ENCODE data around the gene DNER. TPM values are rescaled to one million over a fixed set of nuclear protein-coding genes. Genes with fewer than 3 reads are reported as not detected.

Gene DNER
- total RNA-seq, 2 donors from 2014 or later, result 2.6 to 6.0 TPM

- Histone ChIP-seq H3K4me3 (no peak overlapping the region), H3K9me3 (no peaks in the 10 kb centered on the region), H3K27ac (no peak overlapping the region), H3K36me3 (no peaks in the 10 kb centered on the region), H3K4me1 (replicated peaks) (no peaks in the 10 kb centered on the region), H3K27me3 (replicated peaks; ENCODE audit: insufficient read depth) (no peaks in the 10 kb centered on the region)
- intact Hi-C loops (cut with DNase I), result no loop called here
- no peak for DNase-seq (ENCODE audit: low spot score)
- TF ChIP-seq POLR2AphosphoS5 (IDR thresholded peaks at IDR 0.05), result no peak
- 79% methylated on average over 2 of the region's 2 CpGs for WGBS
Measured at GRCh38 chr2:229470781-229471180, 243.6 kb downstream of the DNER start.

- TF ChIP-seq POLR2A (IDR thresholded peaks at IDR 0.05) (no peak), CTCF (IDR thresholded peaks at IDR 0.05) (no peak), POLR2AphosphoS5 (IDR thresholded peaks at IDR 0.05) (no peak)
- Histone ChIP-seq H3K4me1 (replicated peaks) (no peaks in the 10 kb centered on the region), H3K36me3 (no peaks in the 10 kb centered on the region), H3K27me3 (replicated peaks; ENCODE audit: insufficient read depth) (no peaks in the 10 kb centered on the region), H3K27ac (no peak overlapping the region), H3K4me3 (no peak overlapping the region), H3K9me3 (no peaks in the 10 kb centered on the region)
- DNase-seq (ENCODE audit: low spot score), result no peak
- WGBS, result 68% methylated on average over 7 of the region's 7 CpGs
- intact Hi-C loops (cut with DNase I), result no loop called here
Measured at GRCh38 chr2:229467783-229468182, 246.6 kb downstream of the DNER start.

GRCh38 chr2:229463841-229464346, 250.5 kb downstream of the DNER start:
- 39% methylated on average over 2 of the region's 2 CpGs for WGBS
- no peak for DNase-seq (ENCODE audit: low spot score)

GRCh38 chr2:229462112-229462511, 252.2 kb downstream of the DNER start:
- Histone ChIP-seq H3K9me3 (no peaks in the 10 kb centered on the region), H3K4me1 (replicated peaks) (no peaks in the 10 kb centered on the region), H3K27me3 (replicated peaks; ENCODE audit: insufficient read depth) (no peaks in the 10 kb centered on the region), H3K27ac (no peak overlapping the region), H3K36me3 (no peaks in the 10 kb centered on the region), H3K4me3 (no peak overlapping the region)
- TF ChIP-seq POLR2AphosphoS5 (IDR thresholded peaks at IDR 0.05) (no peak), CTCF (IDR thresholded peaks at IDR 0.05) (no peak)
- intact Hi-C loops (cut with DNase I), result no loop called here
- DNase-seq (ENCODE audit: low spot score), result no peak

More at GRCh38 chr2:229463841-229464346, 250.5 kb downstream of the DNER start:
- H3K27me3 ChIP-seq (replicated peaks; ENCODE audit: insufficient read depth), result no peaks in the 10 kb centered on the region
- H3K36me3 ChIP-seq, result no peaks in the 10 kb centered on the region
- H3K9me3 ChIP-seq, result no peaks in the 10 kb centered on the region
- intact Hi-C loops (cut with DNase I), result no loop called here
- no peak overlapping the region for H3K4me3 ChIP-seq
- no peaks in the 10 kb centered on the region for H3K4me1 ChIP-seq (replicated peaks)
- TF ChIP-seq POLR2A (IDR thresholded peaks at IDR 0.05), result no peak
- TF ChIP-seq POLR2AphosphoS5 (IDR thresholded peaks at IDR 0.05), result no peak
- TF ChIP-seq CTCF (IDR thresholded peaks at IDR 0.05), result no peak
- no peak overlapping the region for H3K27ac ChIP-seq

GRCh38 chr2:229456091-229456490, 258.3 kb downstream of the DNER start:
- WGBS, result 87% methylated on average over 6 of the region's 6 CpGs
- no peak overlapping the region for H3K4me3 ChIP-seq
- no peak for DNase-seq (ENCODE audit: low spot score)
- TF ChIP-seq CTCF (IDR thresholded peaks at IDR 0.05), result no peak
- TF ChIP-seq POLR2A (IDR thresholded peaks at IDR 0.05), result no peak
- TF ChIP-seq POLR2AphosphoS5 (IDR thresholded peaks at IDR 0.05), result no peak
- no peaks in the 10 kb centered on the region for H3K27me3 ChIP-seq (replicated peaks; ENCODE audit: insufficient read depth)
- intact Hi-C loops (cut with DNase I), result no loop called here
- H3K36me3 ChIP-seq, result no peaks in the 10 kb centered on the region
- no peaks in the 10 kb centered on the region for H3K4me1 ChIP-seq (replicated peaks)
- H3K9me3 ChIP-seq, result no peaks in the 10 kb centered on the region
- H3K27ac ChIP-seq, result no peak overlapping the region
